Retina (tissue), 1 donor: ENCODE measurements around the gene DCLRE1B.
"Not testable (repeated sequence)": the region's sequence is repeated elsewhere in the genome, so short reads cannot be mapped to it uniquely, and the experiment has no call there.

ENCODE experiments used
- DNase-seq: peaks from one replicate; pipeline ENCODE4 v3.0.0-alpha.2; 2016

The DCLRE1B gene

GRCh38 chr1:113928941-113929749 is 24.0 kb downstream of the DCLRE1B start, which contains the start of gene HIPK1:
HIPK1 (plus strand) TSS chr1:113929324.
- DNase-seq, result peak; percentile 98

- peak; percentile 81 for DNase-seq
Observed at GRCh38 chr1:113929750-113930498, 24.8 kb downstream of the DCLRE1B start.

GRCh38 chr1:113930499-113931161 is 25.5 kb downstream of the DCLRE1B start:
- no peak for DNase-seq

- DNase-seq, result no peak
Observed at GRCh38 chr1:113931451-113931851, 26.3 kb downstream of the DCLRE1B start.

GRCh38 chr1:113934006-113934405 is 28.9 kb downstream of the DCLRE1B start:
- DNase-seq, result no peak

- no peak for DNase-seq
Observed at GRCh38 chr1:113934511-113935055, 29.5 kb downstream of the DCLRE1B start.

DNA sequence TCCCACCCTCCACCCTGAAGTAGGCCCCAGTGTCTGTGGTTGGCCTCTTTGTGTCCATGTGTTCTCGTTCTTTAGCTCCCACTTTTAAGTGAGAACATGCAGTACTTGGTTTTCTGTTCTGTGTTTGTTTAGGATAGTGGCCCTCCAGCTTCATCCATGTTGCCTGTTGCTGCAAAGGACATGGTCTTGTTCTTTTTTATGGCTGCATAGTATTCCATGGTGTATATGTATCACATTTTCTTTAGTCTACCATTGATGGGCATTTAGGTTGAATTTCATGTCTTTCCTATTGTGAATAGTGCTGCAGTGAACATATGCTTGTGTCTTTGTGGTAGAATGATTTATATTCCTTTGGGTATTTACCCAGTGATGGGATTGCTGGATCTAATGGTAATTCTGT is 30.1 kb downstream of the DCLRE1B start:
- DNase-seq, result no peak

- DNase-seq, result no peak
Observed at GRCh38 chr1:113935970-113936369, 30.8 kb downstream of the DCLRE1B start.

DNA sequence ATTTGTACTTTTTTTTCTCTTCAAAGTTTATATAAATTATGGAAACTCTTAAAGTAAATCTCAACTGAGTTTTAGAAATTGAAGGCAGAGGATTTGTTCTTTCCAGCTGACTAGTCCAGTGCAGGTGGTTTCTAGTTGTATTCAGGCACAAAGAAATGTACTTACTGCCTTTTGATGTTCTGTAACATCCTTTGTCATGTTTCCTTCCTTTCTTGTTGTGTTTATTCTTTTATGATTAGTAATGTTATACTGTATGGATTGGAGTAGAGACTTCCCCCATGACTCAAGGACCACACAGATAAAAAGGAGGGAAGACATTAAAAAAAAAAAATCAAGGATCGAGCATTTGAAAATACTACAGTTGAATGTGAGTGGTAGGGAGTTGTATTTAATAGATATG is 32.0 kb downstream of the DCLRE1B start:
- no peak for DNase-seq

GRCh38 chr1:113938192-113938591 is 33.1 kb downstream of the DCLRE1B start:
- no peak for DNase-seq

GRCh38 chr1:113940365-113941244 is 35.5 kb downstream of the DCLRE1B start:
- DNase-seq, result no peak

- DNase-seq, result no peak
Observed at GRCh38 chr1:113941245-113941559, 36.1 kb downstream of the DCLRE1B start.

- no peak for DNase-seq
Observed at GRCh38 chr1:113942527-113942926, 37.4 kb downstream of the DCLRE1B start.

GRCh38 chr1:113943028-113943811 is 38.1 kb downstream of the DCLRE1B start:
- no peak for DNase-seq

GRCh38 chr1:113945329-113945728 is 40.2 kb downstream of the DCLRE1B start:
- DNase-seq, result no peak

GRCh38 chr1:113946112-113946511 is 41.0 kb downstream of the DCLRE1B start:
- no peak for DNase-seq

DNA sequence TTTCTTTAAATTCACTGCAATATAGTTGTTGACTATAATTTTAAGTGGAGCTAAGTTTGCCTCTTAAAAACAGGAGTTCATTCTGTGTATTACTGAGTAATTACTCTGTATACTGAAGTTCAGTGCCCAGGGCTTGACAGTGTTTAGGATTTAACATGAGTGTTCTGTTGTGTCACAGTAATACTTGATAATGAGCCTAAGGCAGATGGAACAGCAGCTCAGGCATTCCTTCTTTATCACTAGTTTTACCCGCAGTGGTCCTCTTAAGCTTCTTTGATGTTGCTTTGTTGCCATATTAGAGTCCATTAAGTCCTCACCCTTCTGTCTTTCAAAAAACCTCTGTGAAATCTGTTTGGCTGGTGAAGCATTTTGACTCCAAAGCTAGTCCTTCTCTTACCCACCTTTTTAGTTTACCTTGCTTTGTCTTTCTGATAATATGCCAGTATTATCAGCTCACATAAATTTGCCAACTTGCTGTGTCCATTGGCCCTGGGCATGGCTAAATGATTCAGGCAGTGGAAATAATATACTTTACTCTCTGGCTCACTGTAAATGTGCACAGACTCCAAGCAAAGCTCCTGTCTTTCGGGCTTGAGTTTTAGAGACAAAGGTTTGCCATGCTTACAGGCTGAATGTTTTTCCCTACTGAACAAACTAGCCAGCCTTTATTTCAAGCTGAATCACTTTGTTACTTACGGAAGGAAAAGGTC is 41.7 kb downstream of the DCLRE1B start:
- peak; percentile 20 for DNase-seq

DNA sequence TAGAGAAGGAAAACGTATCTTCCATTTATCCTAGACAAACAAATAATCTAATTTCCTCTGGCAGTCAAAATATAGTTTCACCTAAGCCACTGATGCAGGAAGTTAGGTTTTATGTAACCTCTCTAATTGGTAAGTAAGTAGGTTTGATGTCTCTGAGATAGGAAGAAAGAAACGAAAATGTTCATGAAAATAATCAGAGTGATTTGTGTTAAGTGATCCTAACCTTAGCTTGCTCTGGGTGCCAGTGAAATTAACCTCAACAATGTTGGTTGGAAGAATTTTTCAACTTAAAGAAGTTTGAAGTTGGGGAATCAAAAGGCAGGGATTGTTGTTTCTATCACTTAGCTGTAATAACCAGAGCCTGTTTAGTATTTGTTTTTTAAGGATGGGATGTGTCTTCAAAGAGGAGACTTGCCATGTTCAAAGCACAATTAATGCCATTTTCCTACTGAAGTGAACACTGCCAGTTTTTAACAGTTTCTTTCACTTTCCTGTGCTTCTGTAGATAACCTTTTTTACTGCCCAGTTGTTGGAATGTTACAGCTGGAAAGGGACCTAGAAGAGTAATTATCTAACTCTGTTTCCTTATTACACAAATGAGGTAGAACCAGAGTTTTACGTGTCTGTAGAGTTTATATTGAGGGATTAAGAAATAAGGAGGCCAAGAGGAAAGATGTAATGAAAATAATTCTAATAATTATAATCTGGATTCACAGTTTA is 42.4 kb downstream of the DCLRE1B start:
- no peak for DNase-seq

- DNase-seq, result not testable (repeated sequence)
Observed at GRCh38 chr1:113948151-113948550, 43.0 kb downstream of the DCLRE1B start.

- no peak for DNase-seq
Observed at GRCh38 chr1:113949007-113949406, 43.9 kb downstream of the DCLRE1B start.
